ENCODE results near the gene EMID1.

The EMID1 gene

DNA sequence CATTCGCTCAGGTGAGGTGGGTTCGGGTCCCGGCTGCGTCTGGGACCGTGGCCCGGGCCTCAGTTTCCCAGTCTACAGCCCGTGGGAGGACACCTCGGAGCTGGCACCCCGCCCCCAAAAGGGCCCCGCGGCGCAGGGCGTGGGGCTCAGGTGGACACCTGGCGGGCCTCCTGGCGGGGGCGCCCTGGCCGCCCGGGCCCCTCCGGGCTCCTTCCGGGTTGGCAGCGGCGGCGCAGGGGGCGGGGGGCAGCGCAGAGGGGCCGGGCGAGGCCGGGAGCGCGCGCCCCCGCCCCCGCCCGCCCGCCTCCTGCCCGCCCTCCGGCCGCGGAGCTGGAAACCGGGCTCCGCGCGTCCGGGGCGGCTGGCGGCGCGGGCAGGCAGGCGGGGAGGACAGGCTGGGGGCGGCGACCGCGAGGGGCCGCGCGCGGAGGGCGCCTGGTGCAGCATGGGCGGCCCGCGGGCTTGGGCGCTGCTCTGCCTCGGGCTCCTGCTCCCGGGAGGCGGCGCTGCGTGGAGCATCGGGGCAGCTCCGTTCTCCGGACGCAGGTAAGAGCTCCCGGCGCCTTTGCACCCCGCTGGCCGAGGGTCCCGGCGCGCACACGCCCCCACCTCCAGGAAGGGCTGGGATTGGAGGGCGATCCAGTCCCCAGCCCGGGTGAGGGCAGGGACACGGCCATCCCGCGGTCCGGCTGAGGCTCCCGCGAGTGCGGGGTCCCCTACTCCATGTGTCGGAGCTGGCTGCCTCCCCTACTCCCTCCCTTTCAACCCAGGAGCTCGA lies at the start of gene EMID1:
EMID1 (plus strand) TSS at position 303 of the 778 bp plus-strand sequence; CDS start at position 446, 143 bp downstream.
- DNase-seq (ENCODE audit: low read depth): no peak

DNA sequence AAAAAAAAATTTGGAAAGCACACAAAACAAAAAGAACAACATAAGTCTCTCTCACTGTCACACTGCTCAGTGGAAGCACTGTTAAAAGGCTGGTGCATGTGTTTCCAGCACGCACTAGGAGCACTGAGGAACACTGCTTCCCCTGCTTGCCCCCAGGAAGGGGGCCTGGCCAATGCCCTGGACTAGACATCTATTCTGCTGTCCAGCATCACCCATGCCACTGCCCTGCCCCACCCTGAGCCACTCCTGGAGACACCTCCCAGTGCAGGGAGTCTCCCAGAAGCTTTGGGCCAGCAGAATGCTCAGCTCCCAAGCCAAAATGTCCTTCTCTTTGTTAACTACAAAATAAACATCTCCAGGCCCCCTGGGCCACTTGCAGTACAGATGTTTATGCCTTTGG lies 49.7 kb upstream of the EMID1 start:
- DNase-seq (ENCODE audit: low read depth): no peak

DNA sequence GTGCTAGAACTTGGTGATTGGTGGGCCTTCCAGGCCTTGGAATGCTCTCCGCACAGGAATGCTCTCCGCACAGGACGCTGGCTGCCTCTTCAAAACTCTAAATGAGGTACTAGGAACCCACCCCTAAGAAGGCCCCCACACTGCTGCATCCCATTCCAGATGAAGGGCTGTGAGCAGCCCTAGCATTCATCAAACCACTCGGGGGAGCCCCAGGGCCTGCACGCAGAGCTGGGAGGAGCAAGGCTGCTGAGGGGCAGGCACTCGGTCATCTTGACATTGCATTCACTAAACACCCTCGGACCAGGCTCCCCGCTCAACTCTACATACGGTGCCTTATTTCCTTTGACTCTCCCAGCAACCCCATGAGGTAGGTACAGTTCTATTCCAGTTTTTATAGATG lies 49.2 kb upstream of the EMID1 start:
- no peak for DNase-seq (ENCODE audit: low read depth)

DNA sequence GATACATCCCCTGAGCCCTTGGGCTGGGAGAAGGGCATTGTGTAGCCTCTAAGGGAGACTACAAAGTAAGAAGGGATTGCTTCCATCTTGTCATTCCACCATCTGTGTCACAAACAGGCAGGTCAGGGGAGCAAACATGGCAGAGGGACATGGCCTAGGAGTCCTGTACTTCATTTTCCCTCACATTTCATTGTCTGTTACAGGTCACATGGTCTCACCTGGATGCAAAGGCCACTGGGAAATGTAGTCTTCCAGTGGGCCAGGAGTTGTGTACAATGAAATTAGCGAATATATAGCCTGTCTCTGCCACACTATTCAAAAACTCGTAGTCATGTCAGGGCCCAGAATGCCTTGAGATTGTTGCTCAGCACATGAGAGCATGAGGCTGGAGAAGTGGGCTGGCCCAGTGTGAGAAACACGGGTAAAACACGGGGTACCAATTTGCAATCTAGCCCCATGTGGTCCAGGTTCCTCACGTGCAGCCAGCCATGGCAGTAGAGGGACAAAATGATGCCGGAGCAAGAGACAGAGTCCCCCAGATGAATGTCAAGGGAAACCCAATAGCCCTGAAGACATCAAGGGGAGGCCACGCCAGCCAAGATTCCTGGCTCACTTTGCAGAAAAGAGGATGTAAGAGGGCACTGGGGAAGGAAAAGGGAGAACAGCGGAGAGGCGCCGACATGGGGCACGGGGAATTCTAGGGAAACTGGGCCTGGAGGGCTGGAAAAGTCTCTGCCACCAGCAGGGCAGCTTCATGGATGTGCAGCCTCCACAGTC lies 47.7 kb upstream of the EMID1 start:
- no peak for DNase-seq (ENCODE audit: low read depth)

DNA sequence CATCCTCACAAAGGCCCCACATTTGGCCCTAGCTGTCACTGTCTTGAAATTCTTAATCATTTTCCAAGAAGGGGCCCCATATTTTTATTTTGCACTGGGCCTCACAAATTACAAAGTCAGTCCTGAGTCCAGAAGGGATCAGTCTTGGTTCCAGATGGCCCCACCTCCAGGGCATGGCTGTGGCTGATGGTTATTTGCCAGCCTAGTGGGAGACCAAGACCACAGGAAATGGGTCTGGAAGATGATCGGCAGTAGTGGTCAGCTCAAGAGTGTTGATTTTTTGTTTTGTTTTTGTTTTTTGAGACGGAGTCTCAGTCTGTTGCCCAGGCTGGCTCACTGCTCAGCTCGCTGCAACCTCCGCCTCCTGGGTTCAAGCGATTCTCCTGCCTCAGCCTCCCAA lies 47.1 kb upstream of the EMID1 start:
- DNase-seq (ENCODE audit: low read depth): no peak

DNA sequence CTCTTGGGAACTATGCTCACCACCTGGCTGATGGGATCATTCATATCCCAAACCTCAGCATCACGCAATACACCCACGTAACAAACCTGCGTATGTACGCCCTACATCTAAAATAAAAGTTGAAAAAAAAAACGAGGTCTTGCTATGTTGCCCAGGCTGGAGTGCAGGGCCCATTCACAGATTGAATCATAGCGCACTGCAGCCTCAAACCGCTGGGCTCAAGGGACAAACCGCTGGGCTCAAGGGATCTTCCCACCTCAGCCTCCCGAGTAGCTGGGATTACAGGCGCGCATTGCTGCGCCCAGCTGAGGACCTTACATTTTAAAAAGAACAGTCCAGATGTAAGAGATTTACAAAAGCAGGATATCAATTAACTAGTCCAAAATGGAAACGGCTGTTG lies 41.9 kb upstream of the EMID1 start:
- DNase-seq (ENCODE audit: low read depth): no peak

DNA sequence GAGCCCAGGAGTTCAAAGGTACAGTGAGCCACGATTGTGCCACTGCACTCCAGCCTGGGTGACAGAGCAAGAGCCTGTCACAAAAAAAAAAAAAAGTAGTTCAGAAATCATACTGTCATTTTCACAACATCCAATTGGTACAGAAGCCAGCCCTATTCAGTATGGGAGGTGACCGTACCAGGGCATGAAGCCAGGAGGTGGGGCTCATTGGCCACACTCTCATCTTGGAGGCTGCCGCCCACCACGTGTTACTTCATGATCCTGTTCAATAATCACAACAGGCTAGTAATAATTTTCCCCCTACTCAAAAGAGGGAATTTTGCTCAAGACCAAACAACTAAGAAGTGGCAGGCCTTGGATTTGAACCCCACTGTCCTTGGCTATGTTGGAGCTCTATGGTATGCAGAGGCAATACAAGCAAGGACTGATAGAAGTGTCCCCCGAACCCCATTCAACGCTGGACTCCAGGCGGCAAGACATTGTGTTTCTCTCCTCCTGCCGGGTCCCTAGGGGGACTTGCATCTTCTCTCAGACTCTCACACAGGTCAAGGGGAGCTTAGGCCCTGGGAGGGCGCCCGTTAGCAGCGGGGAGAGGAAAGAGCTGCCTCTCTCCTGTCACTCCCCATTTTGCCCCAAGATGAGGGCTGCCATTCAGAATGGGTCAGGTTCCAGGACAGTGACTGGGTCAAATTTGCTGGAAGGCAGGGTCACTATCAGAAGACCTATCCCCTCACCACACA lies 40.2 kb upstream of the EMID1 start:
- no peak for DNase-seq (ENCODE audit: low read depth)

DNA sequence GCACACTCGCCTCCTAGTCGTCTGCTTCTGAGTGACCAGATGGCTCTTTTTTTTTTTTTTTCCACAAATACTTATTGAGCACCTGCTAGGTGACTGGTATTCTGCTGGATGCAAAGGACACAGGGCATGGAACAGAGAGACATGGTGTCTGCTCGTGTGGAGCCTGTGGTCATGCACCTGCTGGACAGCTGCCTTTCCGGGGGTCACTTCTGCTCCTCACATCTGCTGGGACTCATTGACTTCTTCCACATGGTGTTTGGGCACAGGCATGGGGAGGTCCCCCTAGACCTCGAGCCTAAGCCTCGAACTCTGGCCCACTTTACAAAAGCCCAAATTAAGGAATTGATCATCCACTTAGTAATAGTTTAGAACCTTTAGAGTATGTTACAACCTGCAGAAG lies 39.5 kb upstream of the EMID1 start:
- DNase-seq (ENCODE audit: low read depth): no peak

DNA sequence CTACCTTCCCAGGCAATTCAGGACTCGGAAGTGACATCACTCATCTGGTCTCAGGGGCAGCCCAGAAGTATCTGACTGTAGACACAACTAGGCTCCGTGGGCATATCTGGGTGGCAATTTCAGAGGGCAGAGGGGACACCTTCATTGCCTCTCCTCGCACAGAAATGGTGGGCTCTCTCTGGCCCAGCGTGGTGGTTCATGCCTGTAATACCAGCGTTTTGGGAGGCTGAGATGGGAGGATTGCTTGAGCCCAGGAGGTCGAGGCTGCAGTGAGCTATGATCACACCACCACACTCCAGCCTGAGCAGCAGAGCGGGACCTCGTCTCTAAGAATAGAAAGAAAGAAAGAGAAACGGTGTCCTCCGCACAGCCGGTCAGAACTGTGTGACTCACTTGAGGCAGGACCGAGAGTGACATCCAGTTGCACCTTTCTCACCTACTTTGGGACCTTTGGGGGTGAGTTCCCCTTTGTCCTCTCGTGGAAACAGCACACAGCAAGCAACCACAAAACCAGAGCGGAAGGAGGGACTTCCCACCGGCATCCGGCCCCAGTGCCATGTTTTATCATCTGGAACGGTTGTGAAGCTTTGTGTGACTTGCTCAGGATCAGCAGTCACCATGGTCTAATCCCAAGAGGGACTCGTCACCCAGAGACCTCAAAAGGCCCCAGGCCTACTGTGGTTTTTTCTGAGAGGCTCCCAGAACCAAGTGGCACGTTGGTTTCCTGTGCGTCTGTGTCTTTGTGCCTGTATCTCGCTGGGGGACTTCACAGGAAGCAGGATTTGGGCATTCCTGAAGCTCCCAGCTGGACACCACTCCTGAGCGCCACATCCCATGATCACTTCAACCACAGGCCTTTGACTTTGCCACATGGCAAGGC lies 38.4 kb upstream of the EMID1 start:
- no peak for DNase-seq (ENCODE audit: low read depth)

DNA sequence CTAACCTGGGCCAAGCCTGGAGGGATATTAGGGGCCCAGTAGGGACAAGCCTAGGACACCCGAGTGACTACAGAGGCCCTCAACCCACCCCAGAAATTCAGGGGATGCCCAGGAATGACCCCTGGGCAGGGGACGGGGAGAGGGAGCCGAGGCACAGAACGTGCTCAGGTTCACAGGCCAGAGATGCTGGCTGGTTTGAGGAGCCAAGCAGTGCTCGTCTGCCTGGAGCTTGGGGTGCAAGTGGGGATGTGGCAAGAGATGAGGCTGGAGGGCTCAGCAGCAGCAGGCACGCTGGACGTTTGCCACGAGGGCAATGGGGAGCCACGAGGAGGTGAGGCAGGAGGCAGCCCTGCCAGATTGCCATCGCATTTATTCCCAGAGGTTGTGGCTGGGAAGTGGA lies 34.0 kb upstream of the EMID1 start:
- DNase-seq (ENCODE audit: low read depth): no peak

DNA sequence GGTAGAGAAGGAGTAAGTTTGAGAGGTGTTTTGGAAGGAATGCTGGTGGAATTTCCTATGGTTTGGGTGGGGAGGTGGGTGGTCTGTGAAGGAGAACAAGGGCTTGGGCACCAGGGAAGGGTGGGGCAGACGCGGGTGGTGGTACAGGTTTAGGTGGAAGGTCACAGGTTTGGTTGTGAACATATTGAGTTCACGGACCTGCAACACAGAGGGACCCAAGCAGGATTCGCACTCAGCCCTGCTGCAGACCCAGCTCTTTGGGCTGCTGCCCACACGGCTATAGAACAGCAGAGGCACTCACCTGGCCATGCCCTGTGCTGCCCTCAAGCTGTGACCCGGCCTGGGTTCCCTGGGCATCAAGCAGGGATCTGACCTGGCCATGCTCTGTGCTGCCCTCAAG lies 33.5 kb upstream of the EMID1 start:
- no peak for DNase-seq (ENCODE audit: low read depth)

DNA sequence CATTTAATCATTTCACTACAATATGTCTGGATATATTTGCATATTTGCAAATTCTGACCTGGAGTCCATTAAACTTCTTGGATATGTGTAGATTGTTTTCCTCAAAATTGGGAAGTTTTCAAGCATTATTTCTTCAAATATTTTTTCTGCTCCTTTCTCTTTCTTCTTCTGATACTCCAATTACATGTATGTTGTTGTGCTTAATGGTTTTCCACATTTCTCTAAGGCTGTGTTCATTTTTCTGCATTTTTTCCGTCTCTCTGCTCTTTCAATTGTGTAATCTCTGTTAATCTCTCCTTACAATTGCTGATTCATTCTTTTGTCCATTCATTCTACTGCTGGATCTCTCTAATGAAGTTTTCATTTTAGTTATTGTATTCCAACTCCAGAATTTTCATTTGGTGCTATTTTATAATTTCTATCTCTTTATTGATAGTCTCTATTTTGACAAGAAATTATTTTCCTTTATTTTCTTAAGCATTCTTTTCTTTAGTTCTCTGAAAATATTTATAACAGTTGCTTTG lies 30.3 kb upstream of the EMID1 start:
- no peak for DNase-seq (ENCODE audit: low read depth)

DNA sequence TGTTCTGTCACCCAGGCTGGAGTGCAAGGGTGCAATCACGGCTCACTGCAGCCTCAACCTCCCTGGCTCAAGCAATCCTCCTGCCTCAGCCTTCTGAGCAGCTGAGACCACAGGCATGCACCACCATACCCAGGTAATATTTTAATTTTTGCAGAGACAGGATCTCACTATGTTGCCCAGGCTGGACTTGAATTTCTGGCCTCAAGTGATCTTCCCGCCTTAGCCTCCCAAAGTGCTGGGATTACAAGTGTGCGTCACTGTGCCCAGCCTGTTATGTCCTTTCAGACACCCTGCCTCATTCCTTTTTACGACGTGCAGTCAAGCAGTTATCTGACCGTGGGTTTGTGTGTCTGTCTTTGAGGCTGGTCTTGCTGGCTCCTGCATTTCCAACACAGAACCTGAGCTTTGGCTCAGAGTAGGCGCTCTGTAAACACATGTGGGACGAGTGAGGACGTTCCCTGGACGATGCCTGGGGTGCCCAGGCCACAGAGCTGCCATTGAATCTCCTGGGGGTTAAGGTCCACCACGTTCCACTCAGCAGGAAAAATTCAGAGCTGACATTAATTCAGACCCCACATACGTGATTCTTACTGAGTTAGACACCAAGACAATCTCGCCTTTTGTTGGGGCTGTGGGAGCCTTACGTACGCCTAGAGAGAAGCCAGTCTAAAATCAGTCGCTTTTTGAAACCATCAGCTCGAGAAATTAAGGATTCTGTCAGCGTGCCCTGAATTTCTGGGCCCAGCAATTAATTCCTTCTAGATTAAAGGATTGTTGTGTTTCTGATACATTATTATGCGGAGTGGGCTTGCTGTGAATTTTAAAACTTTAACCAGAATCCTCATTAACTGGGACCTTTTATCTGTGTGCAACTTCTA lies 21.5 kb upstream of the EMID1 start:
- no peak for DNase-seq (ENCODE audit: low read depth)

DNA sequence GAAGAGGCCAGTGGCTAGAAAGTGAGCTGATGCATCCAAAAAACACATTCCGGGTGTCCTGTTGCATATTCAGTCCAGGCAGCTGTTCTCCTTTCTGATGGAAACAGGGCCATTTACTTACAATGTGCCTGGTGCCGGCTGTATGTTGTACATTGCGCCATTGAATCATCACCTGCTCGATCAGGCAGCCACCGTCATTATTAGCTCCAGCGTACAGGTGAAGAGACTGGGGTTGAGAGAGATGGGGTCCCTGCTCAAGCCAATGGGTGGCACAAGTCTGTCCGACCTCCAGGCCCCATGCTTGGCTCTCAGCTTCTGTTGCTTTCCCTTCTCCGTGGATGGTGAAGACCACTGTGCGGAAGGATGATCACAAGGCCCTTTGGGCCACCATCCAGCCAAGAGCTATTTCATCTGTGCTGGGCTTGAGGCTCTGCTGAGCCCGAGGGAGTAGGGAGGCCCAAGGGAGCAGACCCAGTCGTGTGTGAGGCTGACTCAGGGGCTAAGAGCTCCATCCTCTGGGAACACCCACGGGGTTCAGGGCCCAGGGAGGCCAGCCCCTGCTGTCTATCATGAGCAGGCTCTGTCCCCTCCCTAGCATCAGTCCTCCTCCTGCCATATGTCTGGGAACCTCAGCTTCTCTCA lies 20.7 kb upstream of the EMID1 start:
- DNase-seq (ENCODE audit: low read depth): no peak

DNA sequence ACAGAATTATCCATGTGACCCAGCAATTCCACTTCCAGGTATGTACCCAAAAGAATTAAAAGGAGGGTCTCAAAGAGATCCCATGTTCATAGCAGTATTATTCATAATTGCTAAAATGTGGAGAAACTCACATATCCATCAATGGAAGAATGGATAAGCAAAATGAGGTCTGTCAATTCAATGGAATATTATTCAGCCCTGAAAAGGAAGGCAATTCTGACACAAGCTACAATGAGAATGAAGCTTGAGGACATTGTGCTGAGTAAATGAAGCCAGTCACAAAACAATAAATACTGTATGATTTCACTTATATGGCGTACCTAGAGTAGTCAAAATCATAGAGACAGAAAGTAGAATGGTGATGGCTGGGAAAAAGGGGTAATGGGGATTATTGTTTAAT lies 19.4 kb upstream of the EMID1 start:
- no peak for DNase-seq (ENCODE audit: low read depth)

DNA sequence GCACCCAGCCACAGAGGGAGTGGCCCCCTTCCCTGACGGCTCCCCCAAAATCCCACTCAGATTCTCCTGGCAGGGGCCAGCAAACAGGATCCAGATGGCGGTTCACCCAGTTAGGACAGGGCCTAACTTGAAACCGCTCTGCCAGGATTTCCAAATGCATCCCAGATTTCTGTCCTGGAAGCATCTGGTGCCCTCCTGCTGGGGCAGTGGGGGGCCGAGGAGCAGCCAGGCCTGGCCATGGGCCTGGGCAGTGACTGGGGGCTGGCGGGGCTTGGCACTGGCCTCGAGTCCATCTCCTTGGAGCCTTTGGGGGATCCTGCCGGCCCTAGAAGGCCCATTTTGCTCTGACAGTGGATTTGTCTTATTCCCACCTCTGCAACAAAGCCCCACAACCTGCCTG lies 17.9 kb upstream of the EMID1 start:
- no peak for DNase-seq (ENCODE audit: low read depth)

DNA sequence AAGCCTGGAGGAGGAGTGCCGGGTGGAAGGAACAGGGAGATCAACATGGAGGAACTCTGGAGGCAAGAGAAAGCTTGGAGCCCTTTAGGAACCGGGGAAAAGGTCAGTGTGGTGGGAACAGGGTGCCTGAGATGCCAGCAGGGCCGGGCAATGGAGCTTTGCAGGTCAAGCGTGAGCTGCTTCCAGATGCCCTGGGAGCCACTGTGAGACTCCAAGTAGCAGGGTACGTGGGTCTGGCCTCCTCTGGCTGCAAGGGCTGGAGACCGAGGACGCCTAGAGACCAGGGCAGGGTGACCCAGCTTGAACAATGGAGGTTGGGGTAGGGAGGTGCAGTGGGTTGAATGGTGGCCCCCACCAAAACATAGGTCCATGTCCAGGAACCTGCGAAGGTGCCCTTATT lies 15.6 kb upstream of the EMID1 start:
- no peak for DNase-seq (ENCODE audit: low read depth)

DNA sequence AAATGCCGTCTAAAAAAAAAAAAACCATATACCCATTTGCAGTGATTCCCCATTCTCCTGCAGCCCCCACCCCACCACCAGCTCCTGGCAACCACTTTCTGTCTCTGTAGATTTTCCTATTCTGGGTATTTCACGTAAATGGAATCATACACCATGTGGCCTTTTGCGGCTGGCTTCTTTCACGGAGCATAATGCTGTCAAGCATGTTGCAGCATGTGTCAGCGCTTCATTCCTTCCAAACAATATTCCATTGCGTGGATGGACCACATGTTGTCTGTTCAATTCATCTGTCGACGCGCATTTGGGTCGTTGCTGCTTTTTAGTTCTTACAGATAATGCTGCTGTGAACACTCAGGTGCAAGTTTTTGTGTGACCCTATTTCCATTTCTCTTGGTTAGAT lies 14.8 kb upstream of the EMID1 start:
- no peak for DNase-seq (ENCODE audit: low read depth)

DNA sequence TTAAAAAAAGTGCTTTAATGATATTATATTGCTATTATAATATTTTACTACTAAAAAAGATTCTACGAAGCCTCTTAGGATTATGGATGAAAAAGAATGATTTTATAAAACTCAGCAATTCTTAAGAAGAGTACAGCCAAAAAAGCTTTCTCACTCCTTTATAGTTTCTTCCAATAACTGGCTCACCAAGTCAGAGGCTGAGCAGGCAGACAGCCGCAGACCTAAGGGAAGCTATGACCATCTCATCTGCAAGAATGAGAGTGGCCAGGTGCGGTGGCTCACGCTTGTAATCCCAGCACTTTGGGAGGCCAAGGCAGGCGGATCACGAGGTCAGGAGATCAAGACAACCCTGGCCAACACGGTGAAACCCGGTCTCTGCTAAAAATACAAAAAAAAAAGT lies 12.7 kb upstream of the EMID1 start:
- no peak for DNase-seq (ENCODE audit: low read depth)

DNA sequence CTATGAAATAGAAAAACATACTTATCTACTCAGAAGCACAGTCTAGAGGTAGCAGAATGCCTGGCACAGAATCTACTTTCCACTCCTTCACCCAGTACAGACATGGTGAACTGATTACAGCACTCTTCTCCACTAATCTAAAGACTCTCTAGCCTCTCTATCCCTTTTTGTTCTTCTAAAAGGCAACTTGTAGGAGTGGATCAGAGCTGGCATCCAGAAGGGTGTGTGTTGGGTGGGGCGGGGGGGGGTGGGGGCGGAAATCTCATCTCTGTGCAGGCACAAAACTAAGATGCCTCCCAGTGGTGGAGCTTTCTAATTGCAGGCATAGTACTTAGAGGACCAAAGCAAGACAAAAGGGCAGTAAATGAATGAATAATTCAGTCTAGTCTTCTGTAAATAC lies 11.5 kb upstream of the EMID1 start:
- no peak for DNase-seq (ENCODE audit: low read depth)

All from stromal cell of bone marrow (primary cell).